HEK293 (cell line): Measurements from ENCODE around the gene CRIP2.

Experiments
- CTCF ChIA-PET: fragments of 350-600 bp; formaldehyde crosslinking; extraction: SDS; loops from one replicate; lab custom pipeline; 2021; ENCODE audit warnings: antibody characterized with exemption; lab: Yijun Ruan, JAX
- POLR2A ChIA-PET: fragments of 300-600 bp; formaldehyde crosslinking; extraction: SDS; loops from one replicate; lab custom pipeline; 2020; ENCODE audit warnings: antibody characterized with exemption, inconsistent platforms; lab: Yijun Ruan, JAX
- H3K27ac ChIP-seq: fragments of 200-500 bp; sonication (Bioruptor generic); 2 replicates; pipeline ENCODE4 v1.5.1; 2014; ENCODE audit warnings: low read depth, low read length, control low read depth, inconsistent platforms; ENCODE audit errors: extremely low read depth
- H3K36me3 ChIP-seq, 2 experiments: fragments of 200-500 bp in 1 of 2; sonication (Bioruptor generic) in 1 of 2; 1 replicate in 1 of 2; 2 replicates in 1 of 2; pipeline ENCODE4 v1.5.1; 2014 to 2017; ENCODE audit warnings: inconsistent platforms in 2 of 2, low read length in 2 of 2; ENCODE audit not compliant: control insufficient read depth in 2 of 2, insufficient read depth in 1 of 2
- H3K4me1 ChIP-seq: fragments of 200-500 bp; sonication (Bioruptor generic); 2 replicates; pipeline ENCODE4 v1.5.1; 2014; ENCODE audit warnings: mild to moderate bottlenecking, low read length, inconsistent platforms; ENCODE audit not compliant: control insufficient read depth, insufficient read depth
- H3K4me3 ChIP-seq: 2 replicates; pipeline ENCODE4 v1.5.1; 2011; ENCODE audit warnings: low read depth, mild to moderate bottlenecking, control low read depth, low read length, moderate library complexity
- H3K9me3 ChIP-seq: fragments of 200-500 bp; sonication (Bioruptor generic); 2 replicates; pipeline ENCODE4 v1.5.1; 2014; ENCODE audit warnings: low read depth, low read length, inconsistent platforms; ENCODE audit not compliant: control insufficient read depth, insufficient read depth
- GLIS2 ChIP-seq: fragments of 450-650 bp; formaldehyde crosslinking; IDR thresholded peaks from 2 replicates; pipeline ENCODE4 v1.5.1; 2016; ENCODE audit warnings: missing biosample characterization, missing genetic modification characterization
- HIC1 ChIP-seq: fragments of 450-650 bp; formaldehyde crosslinking; IDR thresholded peaks from 2 replicates; pipeline ENCODE4 v1.5.1; 2016; ENCODE audit warnings: missing biosample characterization, missing genetic modification characterization
- KLF1 ChIP-seq: fragments of 450-650 bp; formaldehyde crosslinking; IDR thresholded peaks from 2 replicates; pipeline ENCODE4 v1.5.1; 2016; ENCODE audit warnings: missing biosample characterization, missing genetic modification characterization
- SP2 ChIP-seq: fragments of 450-650 bp; formaldehyde crosslinking; IDR thresholded peaks from 2 replicates; pipeline ENCODE4 v1.5.1; 2016; ENCODE audit warnings: missing biosample characterization, missing genetic modification characterization
- WT1 ChIP-seq: fragments of 450-650 bp; formaldehyde crosslinking; IDR thresholded peaks from 2 replicates; pipeline ENCODE4 v1.5.1; 2016; ENCODE audit warnings: missing biosample characterization, missing genetic modification characterization
- YY1 ChIP-seq: fragments of 450-650 bp; formaldehyde crosslinking; IDR thresholded peaks from 2 replicates; pipeline ENCODE4 v1.5.1; 2018; ENCODE audit warnings: missing biosample characterization, missing genetic modification characterization
- ZIC2 ChIP-seq: fragments of 450-650 bp; formaldehyde crosslinking; IDR thresholded peaks from 2 replicates; pipeline ENCODE4 v1.5.1; 2016; ENCODE audit warnings: missing biosample characterization, missing genetic modification characterization
- ZNF132 ChIP-seq: fragments of 450-650 bp; formaldehyde crosslinking; IDR thresholded peaks from 2 replicates; pipeline ENCODE4 v1.5.1; 2017; ENCODE audit warnings: missing biosample characterization, missing genetic modification characterization, borderline replicate concordance
- ZNF155 ChIP-seq: fragments of 450-650 bp; formaldehyde crosslinking; IDR thresholded peaks from 2 replicates; pipeline ENCODE4 v1.5.1; 2016; ENCODE audit warnings: missing biosample characterization, missing genetic modification characterization
- ZNF354C ChIP-seq: fragments of 450-650 bp; formaldehyde crosslinking; IDR thresholded peaks from 2 replicates; pipeline ENCODE4 v1.5.1; 2016; ENCODE audit warnings: missing biosample characterization, missing genetic modification characterization, low read depth, borderline replicate concordance
- ZNF394 ChIP-seq: fragments of 450-650 bp; formaldehyde crosslinking; IDR thresholded peaks from 2 replicates; pipeline ENCODE4 v1.5.1; 2016; ENCODE audit warnings: missing biosample characterization, missing genetic modification characterization, mild to moderate bottlenecking, moderate library complexity, borderline replicate concordance
- ZNF692 ChIP-seq: fragments of 450-650 bp; formaldehyde crosslinking; IDR thresholded peaks from 2 replicates; pipeline ENCODE4 v1.5.1; 2016; ENCODE audit warnings: missing biosample characterization, missing genetic modification characterization
- ZNF843 ChIP-seq: fragments of 450-650 bp; formaldehyde crosslinking; IDR thresholded peaks from 2 replicates; pipeline ENCODE4 v1.5.1; 2016; ENCODE audit warnings: missing biosample characterization, missing genetic modification characterization
- ZSCAN30 ChIP-seq: fragments of 450-650 bp; IDR thresholded peaks from 2 replicates; pipeline ENCODE4 v1.5.1; 2018; ENCODE audit warnings: missing biosample characterization, mild to moderate bottlenecking, missing genetic modification characterization, moderate library complexity

CRIP2 gene

GRCh38 chr14:105445290-105445689, 29.3 kb upstream of the CRIP2 start:
- Histone ChIP-seq H3K4me3 (no peak overlapping the region), H3K9me3 (no peaks in the 10 kb centered on the region), H3K27ac (peak overlapping the region; percentile 17; the same call in 1 of the 2 replicates), H3K4me1 (no peaks in the 10 kb centered on the region), H3K36me3 (peaks cover 0 to 54% of the 10 kb centered on the region in 2 experiments; a peak in 2 of 3 replicates)
- no peak for TF ChIP-seq YY1 (tag by site-specific recombination)
- no peak for TF ChIP-seq WT1 (tag by site-specific recombination)
- no peak for TF ChIP-seq KLF1 (tag by site-specific recombination)
- no peak for TF ChIP-seq ZNF132 (tag by site-specific recombination)
- TF ChIP-seq ZNF354C (tag by site-specific recombination): no peak
- ChIA-PET CTCF (interaction anchor here (0.7 kb wide), 1 partner anchor 116 kb away, joined by 3 read pairs; no protein-coding TSS in a partner anchor), POLR2A (no interaction called here)

- CTCF ChIA-PET: interaction anchor here (0.7 kb wide), 1 partner anchor 116 kb away, joined by 3 read pairs; no protein-coding TSS in a partner anchor
- TF ChIP-seq GLIS2 (tag by site-specific recombination) (peak; percentile 70), SP2 (peak; percentile 25; the same call in 1 of the 2 replicates), ZNF843 (no peak), ZNF692 (tag by site-specific recombination) (0 out of 2 replicates have a peak, but pooled peaks have one; percentile 57), ZNF394 (peak; percentile 91), HIC1 (0 out of 2 replicates have a peak, but pooled peaks have one; percentile 20), ZIC2 (0 out of 2 replicates have a peak, but pooled peaks have one; percentile 24), ZSCAN30 (tag by site-specific recombination) (no peak)
- H3K4me1 ChIP-seq: no peaks in the 10 kb centered on the region
- H3K4me3 ChIP-seq: no peak overlapping the region
- POLR2A ChIA-PET: no interaction called here
- H3K9me3 ChIP-seq: no peaks in the 10 kb centered on the region
- peaks cover 0 to 55% of the 10 kb centered on the region in 2 experiments; a peak in 2 of 3 replicates for H3K36me3 ChIP-seq
- peak overlapping the region; percentile 17; the same call in 1 of the 2 replicates for H3K27ac ChIP-seq
Observed at GRCh38 chr14:105445901-105446845, 28.4 kb upstream of the CRIP2 start.

- CTCF ChIA-PET: interaction anchor here (1.4 kb wide), 1 partner anchor 76 kb away, joined by 3 read pairs; no protein-coding TSS in a partner anchor
- H3K9me3 ChIP-seq: no peaks in the 10 kb centered on the region
- TF ChIP-seq ZNF394: peak; percentile 11; the same call in 1 of the 2 replicates
- TF ChIP-seq ZNF155 (tag by site-specific recombination): no peak
- TF ChIP-seq, all 188 proteins: peak for 1
- POLR2A ChIA-PET: no interaction called here
- no peak overlapping the region for H3K4me3 ChIP-seq
- peaks cover 0 to 57% of the 10 kb centered on the region in 2 experiments; a peak in 2 of 3 replicates for H3K36me3 ChIP-seq
- H3K4me1 ChIP-seq: no peaks in the 10 kb centered on the region
- no peak overlapping the region for H3K27ac ChIP-seq
Observed at GRCh38 chr14:105446971-105447370, 27.6 kb upstream of the CRIP2 start.
